GM12873 (cell line): ENCODE measurements around the gene STK35.

ENCODE experiments used
- TF ChIP-seq, protein P1 (sequence below): IDR thresholded peaks from 2 replicates; pipeline ENCODE4 v1.5.1; 2012; ENCODE audit warnings: low read depth, mild to moderate bottlenecking, moderate library complexity, low read length, control low read depth; ENCODE audit not compliant: insufficient read depth; ENCODE audit errors: missing control alignments

STK35 gene

GRCh38 chr20:2118783-2119182, 17.2 kb downstream of the STK35 start:
- TF ChIP-seq, protein P1, sequence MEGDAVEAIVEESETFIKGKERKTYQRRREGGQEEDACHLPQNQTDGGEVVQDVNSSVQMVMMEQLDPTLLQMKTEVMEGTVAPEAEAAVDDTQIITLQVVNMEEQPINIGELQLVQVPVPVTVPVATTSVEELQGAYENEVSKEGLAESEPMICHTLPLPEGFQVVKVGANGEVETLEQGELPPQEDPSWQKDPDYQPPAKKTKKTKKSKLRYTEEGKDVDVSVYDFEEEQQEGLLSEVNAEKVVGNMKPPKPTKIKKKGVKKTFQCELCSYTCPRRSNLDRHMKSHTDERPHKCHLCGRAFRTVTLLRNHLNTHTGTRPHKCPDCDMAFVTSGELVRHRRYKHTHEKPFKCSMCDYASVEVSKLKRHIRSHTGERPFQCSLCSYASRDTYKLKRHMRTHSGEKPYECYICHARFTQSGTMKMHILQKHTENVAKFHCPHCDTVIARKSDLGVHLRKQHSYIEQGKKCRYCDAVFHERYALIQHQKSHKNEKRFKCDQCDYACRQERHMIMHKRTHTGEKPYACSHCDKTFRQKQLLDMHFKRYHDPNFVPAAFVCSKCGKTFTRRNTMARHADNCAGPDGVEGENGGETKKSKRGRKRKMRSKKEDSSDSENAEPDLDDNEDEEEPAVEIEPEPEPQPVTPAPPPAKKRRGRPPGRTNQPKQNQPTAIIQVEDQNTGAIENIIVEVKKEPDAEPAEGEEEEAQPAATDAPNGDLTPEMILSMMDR, result no peak

GRCh38 chr20:2122936-2123335, 21.3 kb downstream of the STK35 start:
- TF ChIP-seq, protein P1, result no peak

DNA sequence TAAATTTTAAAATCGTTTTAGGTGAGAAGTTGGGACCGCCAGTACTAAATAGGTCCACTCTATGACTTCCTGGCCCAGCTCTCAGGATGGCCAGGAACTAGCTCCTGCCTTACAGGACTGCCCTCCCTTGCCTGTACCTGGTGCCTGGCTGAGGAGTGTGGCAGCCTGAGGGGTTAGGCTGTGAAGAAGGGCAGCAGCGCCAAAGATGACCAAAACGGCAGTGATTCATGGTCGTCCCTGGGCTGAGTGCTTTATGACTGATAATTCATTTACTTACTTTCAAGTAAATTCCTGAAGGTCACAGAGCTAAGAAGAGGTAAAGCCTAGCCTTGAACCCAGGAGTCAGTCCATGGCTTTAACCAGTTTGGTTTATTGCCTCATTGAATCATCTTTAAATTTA, 22.1 kb downstream of the STK35 start:
- TF ChIP-seq, protein P1, result no peak

DNA sequence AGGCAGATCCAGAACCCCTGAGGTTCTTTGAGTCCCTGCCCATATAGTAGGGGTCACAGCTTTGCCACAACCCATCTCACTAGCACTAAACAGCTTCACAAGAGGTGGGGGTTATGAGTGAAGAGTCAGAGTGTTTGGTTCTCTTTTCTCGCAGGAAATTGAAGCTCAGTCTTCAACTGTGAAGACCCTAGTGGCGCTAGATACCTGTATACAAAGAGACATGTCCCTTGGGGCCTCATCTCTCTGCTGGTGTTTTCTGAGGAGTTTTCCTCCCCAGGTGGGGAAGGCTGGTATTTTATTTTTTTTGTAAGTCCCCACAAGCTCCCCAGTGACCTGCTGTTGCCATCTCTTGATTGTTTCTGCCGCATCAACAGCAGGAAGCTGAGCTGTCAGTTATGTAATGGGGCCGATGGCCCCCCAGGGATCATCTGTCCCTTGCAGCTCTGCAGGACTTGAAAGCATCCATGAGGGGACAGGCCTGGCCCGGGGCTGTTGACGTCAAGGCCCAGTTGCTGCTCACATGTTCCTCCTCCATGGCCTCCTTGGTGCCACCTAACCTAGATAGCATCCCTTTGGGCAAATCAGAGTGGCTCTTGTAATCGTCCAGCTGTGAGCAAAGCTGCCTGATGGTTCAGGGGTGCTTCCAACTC, 23.1 kb downstream of the STK35 start:
- TF ChIP-seq, protein P1, result no peak

DNA sequence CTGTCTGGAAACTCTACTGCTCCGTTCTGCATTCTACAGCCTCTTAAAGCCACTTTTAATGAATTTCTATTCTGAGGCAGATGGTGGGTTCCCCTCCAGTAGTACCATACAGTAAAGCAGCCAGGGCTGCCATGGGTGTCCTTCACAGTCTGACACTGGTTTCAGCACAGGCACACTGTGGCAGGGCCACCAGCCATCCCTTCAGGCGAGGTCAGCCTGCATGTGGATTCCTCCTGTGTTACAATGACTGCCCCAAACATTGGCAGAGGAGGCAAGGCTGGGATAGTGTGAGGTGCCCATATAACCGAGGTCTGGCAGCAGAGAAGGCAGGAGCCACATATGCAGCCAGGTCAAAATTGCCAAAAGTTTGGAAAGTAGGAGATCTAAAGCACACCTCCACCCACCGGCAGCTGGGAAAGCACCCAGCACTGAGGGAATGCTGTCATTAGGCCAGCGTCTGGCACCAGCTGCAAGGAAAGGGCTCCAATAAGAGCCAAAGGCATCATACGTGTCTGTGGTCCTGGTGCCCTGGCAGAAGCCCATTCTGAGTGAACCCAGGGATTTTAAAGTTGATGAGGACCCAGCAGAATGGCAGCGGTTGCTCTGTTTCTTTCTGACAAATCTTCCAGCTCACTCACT, 24.0 kb downstream of the STK35 start:
- TF ChIP-seq, protein P1, result no peak

DNA sequence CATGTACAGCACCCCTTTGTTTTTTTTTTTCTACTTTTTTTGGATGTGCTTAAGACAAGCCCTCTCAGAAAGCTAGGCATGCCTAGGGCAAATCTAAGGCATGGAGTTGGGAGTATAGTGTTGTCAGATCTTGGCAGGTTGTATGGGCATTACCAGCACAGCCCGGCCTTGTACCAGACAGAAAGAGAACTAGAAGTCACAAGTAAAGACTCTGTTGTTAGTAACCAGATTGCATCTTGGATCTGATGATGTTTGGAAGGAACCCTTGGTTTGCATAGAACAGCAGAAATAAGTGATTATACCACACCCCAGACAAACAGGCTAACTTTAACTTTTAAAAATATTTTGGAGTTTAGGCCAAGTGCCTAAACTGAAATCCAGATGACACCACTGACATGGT, 25.6 kb downstream of the STK35 start:
- TF ChIP-seq, protein P1, result no peak

DNA sequence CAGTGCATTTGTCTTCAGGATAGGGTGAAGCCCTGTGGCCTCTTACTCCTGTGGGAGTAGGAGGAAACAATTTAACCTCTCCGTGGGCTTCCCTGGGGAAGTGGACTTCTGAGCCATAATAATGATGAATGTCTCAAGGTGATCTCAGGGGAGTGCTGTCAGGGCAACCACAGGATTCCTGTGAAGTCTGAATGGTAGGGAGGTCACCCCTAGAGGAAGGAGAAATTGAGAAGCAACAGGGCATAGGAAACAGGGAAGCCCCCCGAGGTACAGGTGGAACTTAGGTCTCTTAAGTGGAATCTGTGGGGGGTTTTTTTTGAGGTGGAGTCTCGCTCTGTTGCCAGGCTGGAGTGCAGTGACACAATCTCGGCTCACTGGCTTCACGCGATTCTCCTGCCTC, 26.9 kb downstream of the STK35 start:
- TF ChIP-seq, protein P1, result no peak
